Measurements from ENCODE around the gene SVIL.

The SVIL gene

GRCh38 chr10:29430101-29430500 is 204.7 kb downstream of the SVIL start:
- Histone ChIP-seq H3K4me3 (ENCODE audit: low read depth, low read length) (no peak overlapping the region), H3K9ac (ENCODE audit: low read length) (no peak overlapping the region), H3K4ac (ENCODE audit: low read depth, low read length) (no peak overlapping the region), H3K23ac (ENCODE audit: low read length) (no peak overlapping the region), H3K4me2 (ENCODE audit: low read length) (no peak overlapping the region), H3K27me3 (ENCODE audit: insufficient read depth, low read length) (no peaks in the 10 kb centered on the region), H3K27ac (ENCODE audit: low read depth, low read length) (no peak overlapping the region), H4K8ac (ENCODE audit: low read depth, low read length) (no peak overlapping the region), H2BK5ac (ENCODE audit: low read depth, low read length, poor library complexity) (no peak overlapping the region), H3K14ac (ENCODE audit: low read length) (no peak overlapping the region), H3K36me3 (ENCODE audit: control insufficient read depth in 1 of 2, insufficient read depth in 2 of 2, low read length in 2 of 2) (no peaks in the 10 kb centered on the region), H3K9me3 (ENCODE audit: insufficient read depth, low read depth, low read length) (no peaks in the 10 kb centered on the region), H2AFZ (ENCODE audit: insufficient read depth, low read length, poor library complexity) (no peak overlapping the region), H2BK120ac (ENCODE audit: insufficient read depth, low read length, poor library complexity) (no peak overlapping the region), H3K4me1 (ENCODE audit: control insufficient read depth in 1 of 2, insufficient read depth in 2 of 2, low read length in 2 of 2) (no peaks in the 10 kb centered on the region), H4K12ac (ENCODE audit: low read depth, low read length) (no peak overlapping the region), H4K91ac (ENCODE audit: low read depth, low read length) (no peak overlapping the region), H3K79me1 (ENCODE audit: low read length) (no peaks in the 10 kb centered on the region), H3K79me2 (ENCODE audit: control insufficient read depth, insufficient read depth, low read length, poor library complexity) (no peaks in the 10 kb centered on the region), H2AK5ac (ENCODE audit: low read length) (no peak overlapping the region), H3K18ac (ENCODE audit: low read length) (no peak overlapping the region), H2BK12ac (ENCODE audit: low read length) (no peak overlapping the region)
- no peak for DNase-seq
- no CpG with 5 or more reads among the region's 4 CpGs for WGBS (ENCODE audit: extremely low coverage, insufficient coverage, insufficient read length)

GRCh38 chr10:29428486-29428885 is 206.3 kb downstream of the SVIL start:
- Histone ChIP-seq H3K23ac (ENCODE audit: low read length) (no peak overlapping the region), H3K27me3 (ENCODE audit: insufficient read depth, low read length) (no peaks in the 10 kb centered on the region), H2AFZ (ENCODE audit: insufficient read depth, low read length, poor library complexity) (no peak overlapping the region), H4K8ac (ENCODE audit: low read depth, low read length) (no peak overlapping the region), H3K14ac (ENCODE audit: low read length) (no peak overlapping the region), H3K4me2 (ENCODE audit: low read length) (no peak overlapping the region), H3K79me1 (ENCODE audit: low read length) (no peaks in the 10 kb centered on the region), H3K36me3 (ENCODE audit: control insufficient read depth in 1 of 2, insufficient read depth in 2 of 2, low read length in 2 of 2) (no peaks in the 10 kb centered on the region), H3K9ac (ENCODE audit: low read length) (no peak overlapping the region), H2BK12ac (ENCODE audit: low read length) (no peak overlapping the region), H3K4ac (ENCODE audit: low read depth, low read length) (no peak overlapping the region), H4K12ac (ENCODE audit: low read depth, low read length) (no peak overlapping the region), H3K9me3 (ENCODE audit: insufficient read depth, low read depth, low read length) (no peaks in the 10 kb centered on the region), H2AK5ac (ENCODE audit: low read length) (no peak overlapping the region), H2BK5ac (ENCODE audit: low read depth, low read length, poor library complexity) (no peak overlapping the region), H3K4me3 (ENCODE audit: low read depth, low read length) (no peak overlapping the region), H3K79me2 (ENCODE audit: control insufficient read depth, insufficient read depth, low read length, poor library complexity) (no peaks in the 10 kb centered on the region), H3K18ac (ENCODE audit: low read length) (no peak overlapping the region), H3K4me1 (ENCODE audit: control insufficient read depth in 1 of 2, insufficient read depth in 2 of 2, low read length in 2 of 2) (no peaks in the 10 kb centered on the region), H2BK120ac (ENCODE audit: insufficient read depth, low read length, poor library complexity) (no peak overlapping the region), H3K27ac (ENCODE audit: low read depth, low read length) (no peak overlapping the region), H4K91ac (ENCODE audit: low read depth, low read length) (no peak overlapping the region)
- no CpG with 5 or more reads among the region's 8 CpGs for WGBS (ENCODE audit: extremely low coverage, insufficient coverage, insufficient read length)
- no peak for DNase-seq

- H3K79me2 ChIP-seq (ENCODE audit: control insufficient read depth, insufficient read depth, low read length, poor library complexity), result no peaks in the 10 kb centered on the region
- no peak overlapping the region for H2BK5ac ChIP-seq (ENCODE audit: low read depth, low read length, poor library complexity)
- no peak overlapping the region for H3K14ac ChIP-seq (ENCODE audit: low read length)
- H3K18ac ChIP-seq (ENCODE audit: low read length), result no peak overlapping the region
- H3K4ac ChIP-seq (ENCODE audit: low read depth, low read length), result no peak overlapping the region
- H3K27me3 ChIP-seq (ENCODE audit: insufficient read depth, low read length), result no peaks in the 10 kb centered on the region
- H3K9ac ChIP-seq (ENCODE audit: low read length), result no peak overlapping the region
- no peaks in the 10 kb centered on the region for H3K79me1 ChIP-seq (ENCODE audit: low read length)
- no peaks in the 10 kb centered on the region for H3K9me3 ChIP-seq (ENCODE audit: insufficient read depth, low read depth, low read length)
- no peak overlapping the region for H4K12ac ChIP-seq (ENCODE audit: low read depth, low read length)
- no peak overlapping the region for H2AK5ac ChIP-seq (ENCODE audit: low read length)
- no peak for DNase-seq
- H2BK120ac ChIP-seq (ENCODE audit: insufficient read depth, low read length, poor library complexity), result no peak overlapping the region
- no peak overlapping the region for H4K91ac ChIP-seq (ENCODE audit: low read depth, low read length)
- no peak overlapping the region for H3K4me2 ChIP-seq (ENCODE audit: low read length)
- no peaks in the 10 kb centered on the region for H3K36me3 ChIP-seq (ENCODE audit: control insufficient read depth in 1 of 2, insufficient read depth in 2 of 2, low read length in 2 of 2)
- no peak overlapping the region for H2BK12ac ChIP-seq (ENCODE audit: low read length)
- H3K27ac ChIP-seq (ENCODE audit: low read depth, low read length), result no peak overlapping the region
- H3K4me1 ChIP-seq (ENCODE audit: control insufficient read depth in 1 of 2, insufficient read depth in 2 of 2, low read length in 2 of 2), result no peaks in the 10 kb centered on the region
- H4K8ac ChIP-seq (ENCODE audit: low read depth, low read length), result no peak overlapping the region
- no peak overlapping the region for H3K23ac ChIP-seq (ENCODE audit: low read length)
- H3K4me3 ChIP-seq (ENCODE audit: low read depth, low read length), result no peak overlapping the region
- no peak overlapping the region for H2AFZ ChIP-seq (ENCODE audit: insufficient read depth, low read length, poor library complexity)
- no CpG with 5 or more reads among the region's 2 CpGs for WGBS (ENCODE audit: extremely low coverage, insufficient coverage, insufficient read length)
Observed at GRCh38 chr10:29427667-29428066, 207.1 kb downstream of the SVIL start.

GRCh38 chr10:29426420-29426819 is 208.4 kb downstream of the SVIL start:
- H3K79me1 ChIP-seq (ENCODE audit: low read length), result no peaks in the 10 kb centered on the region
- H2AK5ac ChIP-seq (ENCODE audit: low read length), result no peak overlapping the region
- no peak overlapping the region for H3K23ac ChIP-seq (ENCODE audit: low read length)
- H2AFZ ChIP-seq (ENCODE audit: insufficient read depth, low read length, poor library complexity), result no peak overlapping the region
- no peak for DNase-seq
- no peaks in the 10 kb centered on the region for H3K79me2 ChIP-seq (ENCODE audit: control insufficient read depth, insufficient read depth, low read length, poor library complexity)
- no peak overlapping the region for H4K12ac ChIP-seq (ENCODE audit: low read depth, low read length)
- no peak overlapping the region for H2BK5ac ChIP-seq (ENCODE audit: low read depth, low read length, poor library complexity)
- H3K4ac ChIP-seq (ENCODE audit: low read depth, low read length), result no peak overlapping the region
- H3K14ac ChIP-seq (ENCODE audit: low read length), result no peak overlapping the region
- no peaks in the 10 kb centered on the region for H3K27me3 ChIP-seq (ENCODE audit: insufficient read depth, low read length)
- H3K4me1 ChIP-seq (ENCODE audit: control insufficient read depth in 1 of 2, insufficient read depth in 2 of 2, low read length in 2 of 2), result no peaks in the 10 kb centered on the region
- H3K4me3 ChIP-seq (ENCODE audit: low read depth, low read length), result no peak overlapping the region
- no peak overlapping the region for H3K27ac ChIP-seq (ENCODE audit: low read depth, low read length)
- no peak overlapping the region for H3K4me2 ChIP-seq (ENCODE audit: low read length)
- no peak overlapping the region for H2BK12ac ChIP-seq (ENCODE audit: low read length)
- no CpG with 5 or more reads among the region's 1 CpG for WGBS (ENCODE audit: extremely low coverage, insufficient coverage, insufficient read length)
- H2BK120ac ChIP-seq (ENCODE audit: insufficient read depth, low read length, poor library complexity), result no peak overlapping the region
- no peaks in the 10 kb centered on the region for H3K9me3 ChIP-seq (ENCODE audit: insufficient read depth, low read depth, low read length)
- no peak overlapping the region for H4K8ac ChIP-seq (ENCODE audit: low read depth, low read length)
- H3K18ac ChIP-seq (ENCODE audit: low read length), result no peak overlapping the region
- H3K9ac ChIP-seq (ENCODE audit: low read length), result no peak overlapping the region
- no peaks in the 10 kb centered on the region for H3K36me3 ChIP-seq (ENCODE audit: control insufficient read depth in 1 of 2, insufficient read depth in 2 of 2, low read length in 2 of 2)
- no peak overlapping the region for H4K91ac ChIP-seq (ENCODE audit: low read depth, low read length)

Measured in trophoblast cell (in vitro differentiated cells and primary cell).